Osteocyte (in vitro differentiated cells): ENCODE data around the gene TESK2. TPM values are rescaled to one million over a fixed set of nuclear protein-coding genes. Genes with fewer than 3 reads are reported as not detected.

Source experiments
- DNase-seq: peaks from one replicate; pipeline ENCODE4 v3.0.0; 2021; ENCODE audit warnings: mixed read lengths; ENCODE audit not compliant: unreplicated experiment; ENCODE audit errors: extremely low spot score
- H3K27ac Mint-ChIP-seq: one replicate; pipeline ENCODE4 v1.8.0; 2021; ENCODE audit warnings: mild to moderate bottlenecking, mixed read lengths; ENCODE audit not compliant: unreplicated experiment
- H3K27me3 Mint-ChIP-seq: one replicate; pipeline ENCODE4 v1.8.0; 2021; ENCODE audit warnings: mixed read lengths; ENCODE audit not compliant: unreplicated experiment
- H3K36me3 Mint-ChIP-seq: one replicate; pipeline ENCODE4 v1.8.0; 2021; ENCODE audit warnings: mixed read lengths; ENCODE audit not compliant: unreplicated experiment
- H3K4me1 Mint-ChIP-seq: one replicate; pipeline ENCODE4 v1.8.0; 2021; ENCODE audit warnings: mixed read lengths; ENCODE audit not compliant: unreplicated experiment
- H3K4me3 Mint-ChIP-seq: one replicate; pipeline ENCODE4 v1.8.0; 2021; ENCODE audit warnings: mild to moderate bottlenecking, moderate library complexity, mixed read lengths; ENCODE audit not compliant: unreplicated experiment
- H3K9me3 Mint-ChIP-seq: one replicate; pipeline ENCODE4 v1.8.0; 2021; ENCODE audit warnings: mixed read lengths; ENCODE audit not compliant: unreplicated experiment
- CTCF ChIP-seq: fragments of 200-600 bp; sonication (generic); IDR thresholded peaks from 2 replicates; pipeline ENCODE4 v1.5.0; 2021; ENCODE audit warnings: antibody characterized with exemption, mild to moderate bottlenecking, moderate library complexity
- total RNA-seq: library from RNA; stranded (reverse); gene quantifications from 2 replicates; pipeline ENCODE4 v1.2.1, GENCODE V29; 2021

The TESK2 gene
- total RNA-seq, 1 donor from 2014 or later = 2.7 TPM

- no peaks in the 10 kb centered on the region for H3K4me1 Mint-ChIP-seq
- H3K36me3 Mint-ChIP-seq = no peaks in the 10 kb centered on the region
- no peak for DNase-seq
- no peaks in the 10 kb centered on the region for H3K27me3 Mint-ChIP-seq
- no peak overlapping the region for H3K27ac Mint-ChIP-seq
- H3K4me3 Mint-ChIP-seq = no peak overlapping the region
- TF ChIP-seq CTCF = no peak
- no peaks in the 10 kb centered on the region for H3K9me3 Mint-ChIP-seq
These were observed 38.5 kb downstream of the TESK2 start for GRCh38 chr1:45452503-45452902.

GRCh38 chr1:45448357-45448756, 42.6 kb downstream of the TESK2 start:
- Mint-ChIP-seq H3K27me3 (no peaks in the 10 kb centered on the region), H3K4me3 (no peak overlapping the region), H3K27ac (no peak overlapping the region), H3K9me3 (no peaks in the 10 kb centered on the region), H3K4me1 (no peaks in the 10 kb centered on the region), H3K36me3 (no peaks in the 10 kb centered on the region)
- no peak for DNase-seq
- TF ChIP-seq CTCF = no peak

GRCh38 chr1:45446950-45447672, 43.9 kb downstream of the TESK2 start:
- Mint-ChIP-seq H3K4me3 (no peak overlapping the region), H3K4me1 (peaks cover 3% of the 10 kb centered on the region), H3K36me3 (no peaks in the 10 kb centered on the region), H3K27me3 (no peaks in the 10 kb centered on the region), H3K27ac (no peak overlapping the region), H3K9me3 (no peaks in the 10 kb centered on the region)
- no peak for TF ChIP-seq CTCF
- DNase-seq = no peak

- TF ChIP-seq CTCF = no peak
- no peak for DNase-seq
- H3K27ac Mint-ChIP-seq = no peak overlapping the region
These were observed 44.4 kb downstream of the TESK2 start for GRCh38 chr1:45446530-45446929.

GRCh38 chr1:45444609-45445131, 46.3 kb downstream of the TESK2 start:
- Mint-ChIP-seq H3K4me1 (peaks cover 4% of the 10 kb centered on the region), H3K27me3 (no peaks in the 10 kb centered on the region)

More at GRCh38 chr1:45446530-45446929, 44.4 kb downstream of the TESK2 start:
- no peaks in the 10 kb centered on the region for H3K9me3 Mint-ChIP-seq
- H3K4me1 Mint-ChIP-seq = peaks cover 4% of the 10 kb centered on the region
- no peaks in the 10 kb centered on the region for H3K27me3 Mint-ChIP-seq
- no peak overlapping the region for H3K4me3 Mint-ChIP-seq
- H3K36me3 Mint-ChIP-seq = no peaks in the 10 kb centered on the region

More at GRCh38 chr1:45444609-45445131, 46.3 kb downstream of the TESK2 start:
- no peaks in the 10 kb centered on the region for H3K36me3 Mint-ChIP-seq
- H3K4me3 Mint-ChIP-seq = no peak overlapping the region
- DNase-seq = no peak
- no peaks in the 10 kb centered on the region for H3K9me3 Mint-ChIP-seq
- H3K27ac Mint-ChIP-seq = no peak overlapping the region
- no peak for TF ChIP-seq CTCF
